Skin epidermis (tissue), 12 donors: Measurements from ENCODE around the gene CDV3.
"Not testable (repeated sequence)": the region's sequence is repeated elsewhere in the genome, so short reads cannot be mapped to it uniquely, and the experiment has no call there.

Experiments used
- H3K27ac ChIP-seq, 21 experiments: fragments of 200-600 bp; sonication (generic) in 11 of 21; one replicate each; pipeline ENCODE4 v1.5.0; 2020; ENCODE audit warnings: mild to moderate bottlenecking in 3 of 21, inconsistent platforms in 2 of 21, moderate library complexity in 2 of 21
- H3K4me3 ChIP-seq, 7 experiments: fragments of 200-600 bp; sonication (generic) in 2 of 7; one replicate each; pipeline ENCODE4 v1.5.0; 2020; ENCODE audit warnings: inconsistent platforms in 2 of 7, mild to moderate bottlenecking in 2 of 7, moderate library complexity in 1 of 7

CDV3 gene, protein sequence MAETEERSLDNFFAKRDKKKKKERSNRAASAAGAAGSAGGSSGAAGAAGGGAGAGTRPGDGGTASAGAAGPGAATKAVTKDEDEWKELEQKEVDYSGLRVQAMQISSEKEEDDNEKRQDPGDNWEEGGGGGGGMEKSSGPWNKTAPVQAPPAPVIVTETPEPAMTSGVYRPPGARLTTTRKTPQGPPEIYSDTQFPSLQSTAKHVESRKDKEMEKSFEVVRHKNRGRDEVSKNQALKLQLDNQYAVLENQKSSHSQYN

DNA sequence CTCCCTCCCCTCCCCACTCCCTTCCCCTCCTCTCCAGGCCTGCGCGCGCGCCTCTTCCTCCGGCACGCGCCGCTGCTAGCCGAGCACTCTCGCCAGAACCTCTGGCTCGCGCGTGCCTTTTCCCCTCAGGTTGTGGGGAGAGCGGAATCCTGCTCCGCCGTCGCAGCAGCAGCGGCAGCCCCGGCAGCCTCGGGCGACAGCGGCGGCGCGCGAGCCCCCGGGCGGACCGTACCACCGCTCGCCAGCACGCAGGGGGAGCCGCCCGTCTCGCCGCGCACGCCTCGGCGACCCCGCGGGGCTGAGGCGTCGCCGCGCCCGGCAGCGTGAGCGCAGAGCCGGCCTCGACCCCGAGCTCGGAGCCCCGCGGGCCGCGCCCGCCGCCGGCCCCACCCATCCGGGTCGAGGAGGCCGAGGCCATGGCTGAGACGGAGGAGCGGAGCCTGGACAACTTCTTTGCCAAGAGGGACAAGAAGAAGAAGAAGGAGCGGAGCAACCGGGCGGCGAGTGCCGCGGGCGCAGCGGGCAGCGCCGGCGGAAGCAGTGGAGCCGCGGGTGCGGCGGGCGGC, at the start of gene CDV3:
CDV3 (plus strand) TSS at position 58 of the 566 bp plus-strand sequence; CDS start at position 417, 359 bp downstream.
- peak within 1 kb of the TSS; percentile 68 to 91 (median 73) for H3K4me3 ChIP-seq

DNA sequence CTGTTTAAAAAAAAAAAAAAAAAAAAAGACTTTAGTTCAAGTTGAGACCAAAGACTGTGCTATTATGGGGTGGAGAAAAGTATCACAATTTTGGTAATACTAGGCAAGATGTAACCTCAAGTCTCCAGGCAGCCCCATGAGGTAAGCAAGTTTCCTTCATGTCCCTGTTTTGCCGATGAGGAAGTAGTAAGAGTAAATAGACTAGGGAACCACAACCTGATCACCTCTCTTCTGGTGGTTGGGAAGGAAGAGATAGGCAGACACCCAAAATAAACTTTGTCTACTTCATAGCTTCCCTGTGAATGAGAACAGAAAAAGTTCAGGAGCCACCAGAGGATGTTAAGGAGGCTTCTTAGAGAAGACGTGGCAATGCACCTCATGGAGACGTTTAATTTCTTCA, 49.7 kb upstream of the CDV3 start:
- H3K27ac ChIP-seq, H3K4me3 ChIP-seq: not testable (repeated sequence)

More for the DNA sequence above, at the start of gene CDV3:
- H3K27ac ChIP-seq = peak within 1 kb of the TSS; percentile 85 to 98 (median 94)

DNA sequence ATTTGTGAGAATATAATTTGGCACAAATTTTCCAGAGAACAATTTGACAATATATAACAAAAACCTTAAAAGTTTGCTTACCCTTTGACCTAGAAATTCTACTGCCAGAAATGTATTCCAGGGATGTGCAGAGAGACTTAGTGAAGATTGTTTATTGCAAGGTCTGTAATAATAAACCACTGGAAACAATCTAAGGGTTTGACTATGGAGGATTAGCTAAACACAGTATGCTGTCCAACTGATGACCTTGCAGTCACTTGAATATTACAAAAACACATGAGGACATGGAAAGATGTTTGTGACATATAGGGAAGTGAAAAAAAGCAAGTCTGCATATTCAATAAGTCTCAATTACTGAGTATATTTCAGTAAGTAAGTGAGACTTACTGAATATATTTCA, 48.1 kb upstream of the CDV3 start:
- H3K27ac ChIP-seq = no peak overlapping the region
- no peak overlapping the region for H3K4me3 ChIP-seq

DNA sequence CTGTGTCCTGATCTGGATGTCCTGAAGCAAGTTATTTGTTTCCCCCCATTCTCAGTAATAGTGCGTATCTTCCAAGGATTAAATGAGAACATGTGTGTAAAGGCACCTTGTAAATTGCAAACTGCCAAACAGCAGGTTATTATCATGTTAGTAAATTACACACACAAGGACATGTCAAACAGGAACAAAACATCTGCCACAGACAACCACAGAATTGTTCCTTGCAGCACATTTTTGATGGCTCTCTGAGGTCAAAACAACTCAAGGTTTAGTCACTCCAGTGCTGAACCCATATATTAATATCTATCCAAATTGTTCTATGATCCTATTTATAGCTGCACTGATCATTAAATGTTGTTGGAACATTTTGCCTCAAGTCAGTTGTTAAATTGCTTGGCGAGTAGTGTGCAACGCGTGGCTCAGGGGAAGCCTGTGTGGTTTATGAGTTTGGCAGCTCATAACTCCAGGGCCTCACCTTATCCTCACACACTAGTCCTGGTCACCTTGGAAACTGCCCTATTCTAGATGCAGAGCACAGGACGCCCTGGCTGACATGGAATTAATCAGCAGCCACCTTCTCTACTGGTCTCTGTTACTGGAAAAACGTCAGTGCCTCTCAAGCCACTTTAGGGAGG, 46.3 kb upstream of the CDV3 start:
- no peak overlapping the region for H3K27ac ChIP-seq
- no peak overlapping the region for H3K4me3 ChIP-seq

DNA sequence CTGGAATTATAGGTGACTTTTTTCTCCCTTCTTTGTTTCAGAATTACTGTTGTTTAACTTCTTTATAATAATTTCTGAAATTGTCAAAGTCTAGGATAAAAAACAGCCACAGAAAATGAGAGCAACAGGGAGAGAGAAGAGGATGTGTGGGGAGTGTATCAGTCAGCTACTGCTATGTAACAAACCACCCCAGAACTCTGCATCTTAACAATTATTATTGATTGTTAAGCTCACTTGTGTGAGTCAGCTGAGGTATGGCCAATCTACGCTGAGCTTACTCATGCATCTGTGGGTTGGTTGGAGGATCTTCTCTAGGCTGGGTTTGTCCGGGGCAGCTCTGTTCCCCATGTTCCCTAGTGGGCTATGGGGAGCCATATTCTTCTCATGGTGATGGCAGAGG, 43.7 kb upstream of the CDV3 start:
- H3K4me3 ChIP-seq = no peak overlapping the region
- no peak overlapping the region for H3K27ac ChIP-seq

DNA sequence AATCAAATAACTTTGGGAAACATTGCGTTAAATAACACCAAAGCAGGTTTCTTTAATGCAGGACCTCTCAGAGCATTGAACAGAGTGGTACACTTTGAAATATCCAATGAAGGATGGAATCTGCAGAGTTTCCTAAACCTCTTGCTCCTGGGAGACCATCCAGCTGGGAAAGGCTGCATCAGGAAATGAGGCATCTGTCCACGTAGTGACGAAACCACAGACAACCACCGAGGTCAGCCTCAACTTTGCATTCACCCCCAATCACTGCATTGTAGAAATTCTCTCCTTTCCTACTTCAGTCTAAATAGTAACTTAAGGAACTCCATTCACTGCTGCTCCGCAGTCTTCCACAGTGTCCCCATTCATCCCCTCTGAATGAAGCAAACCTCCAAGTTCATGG, 41.5 kb upstream of the CDV3 start:
- no peak overlapping the region for H3K4me3 ChIP-seq
- H3K27ac ChIP-seq = no peak overlapping the region

DNA sequence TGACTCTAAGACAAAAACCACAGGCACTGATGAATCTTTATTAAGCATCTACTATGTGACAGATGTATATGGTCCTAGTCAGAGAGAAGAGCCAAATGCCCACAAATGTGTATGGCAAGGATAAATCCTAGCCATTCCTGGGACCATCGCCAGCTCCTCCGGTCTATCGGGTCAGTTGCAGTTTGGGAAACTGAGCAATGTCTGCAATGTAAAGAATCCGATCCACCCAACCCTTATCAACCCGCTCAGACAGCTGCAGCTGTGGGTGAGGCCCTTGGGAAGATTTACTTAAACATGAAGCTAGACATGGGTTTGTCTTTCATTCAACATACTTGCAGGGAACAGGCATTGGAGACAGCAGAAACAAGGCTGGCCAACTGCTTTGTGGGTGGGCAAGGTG, 40.5 kb upstream of the CDV3 start:
- no peak overlapping the region for H3K27ac ChIP-seq
- H3K4me3 ChIP-seq = no peak overlapping the region

DNA sequence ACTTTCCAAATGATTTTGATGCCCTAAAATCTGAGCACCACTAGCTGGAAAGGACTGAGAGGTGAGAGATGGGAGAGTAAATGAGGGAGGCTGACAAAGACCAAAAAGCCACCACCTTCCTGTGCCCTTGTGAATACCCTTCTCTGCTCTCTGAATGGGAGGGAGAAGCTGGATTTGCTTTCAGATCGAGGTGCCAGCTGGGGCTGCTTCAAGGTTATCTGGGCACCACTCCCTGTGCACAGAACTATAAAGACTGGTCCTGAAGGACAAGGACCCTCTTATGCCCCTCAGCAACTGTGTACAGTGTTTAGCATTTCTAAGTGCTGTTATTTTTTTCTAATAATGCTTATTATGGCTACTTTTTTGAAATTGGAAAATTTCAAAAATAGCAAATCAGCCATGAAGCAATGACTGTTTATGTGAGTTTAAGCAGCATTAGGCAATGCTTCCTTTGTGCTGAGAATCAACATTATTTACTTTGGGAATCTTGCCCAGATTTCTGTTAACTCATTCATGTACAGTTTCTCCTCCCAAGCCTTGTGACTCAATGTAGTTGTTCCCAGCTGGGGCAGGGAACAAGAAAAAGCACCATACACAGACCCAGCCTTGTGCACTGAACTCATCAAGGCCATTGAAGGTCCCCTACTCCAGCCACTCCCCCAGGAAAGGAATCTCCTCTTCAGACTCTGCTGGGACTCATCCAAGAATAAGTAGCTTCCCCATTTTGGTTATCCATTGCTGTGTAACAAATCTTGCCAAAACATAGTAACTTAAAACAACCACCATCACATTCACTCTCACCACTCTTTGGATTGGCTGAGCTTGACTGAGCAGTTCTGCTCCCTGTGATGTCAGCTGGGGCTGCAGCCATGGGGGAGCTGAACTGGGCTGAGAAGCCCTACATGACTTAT, 37.3 kb upstream of the CDV3 start:
- Histone ChIP-seq H3K4me3 (no peak overlapping the region), H3K27ac (peak overlapping the region in 6 of 21 experiments; percentile 8 to 72 (median 38))

DNA sequence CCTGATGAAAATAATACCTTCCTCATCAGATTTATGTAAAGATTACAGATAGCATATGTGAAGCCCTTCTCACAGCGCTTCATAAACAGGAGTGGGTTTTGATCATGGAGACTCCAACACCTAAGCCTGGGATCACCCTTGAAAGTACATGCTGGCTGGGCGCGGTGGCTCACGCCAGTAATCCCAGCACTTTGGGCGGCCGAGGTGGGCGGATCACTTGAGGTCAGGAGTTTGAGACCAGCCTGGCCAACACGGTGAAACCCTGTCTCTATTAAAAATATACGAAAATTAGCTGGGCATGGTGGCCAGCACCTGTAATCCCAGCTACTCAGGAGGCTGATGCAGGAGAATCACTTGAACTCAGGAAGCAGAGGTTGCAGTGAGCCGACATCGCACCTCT, 36.4 kb upstream of the CDV3 start:
- H3K4me3 ChIP-seq = not testable (repeated sequence)
- peak overlapping the region in 1 of 21 experiments; percentile 63 for H3K27ac ChIP-seq

DNA sequence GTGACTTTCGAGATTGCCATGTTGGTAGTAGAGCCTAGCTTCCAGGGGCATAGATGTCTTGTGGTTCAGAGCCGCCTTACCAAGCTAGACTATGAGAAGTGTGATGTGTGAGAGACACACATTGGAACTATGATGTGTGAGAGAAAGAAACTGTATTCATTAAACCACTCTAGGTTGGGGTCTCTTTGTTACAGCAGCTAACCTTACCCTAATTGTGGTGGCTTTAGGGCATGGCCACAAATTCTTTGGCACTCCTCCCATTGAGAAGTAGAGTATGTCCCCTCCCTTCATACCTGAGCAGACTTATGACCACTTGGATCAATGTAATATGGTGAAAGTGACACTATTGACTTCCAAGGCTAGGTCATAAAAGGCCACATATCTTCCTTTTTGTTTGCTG, 35.3 kb upstream of the CDV3 start:
- H3K27ac ChIP-seq = no peak overlapping the region
- no peak overlapping the region for H3K4me3 ChIP-seq

DNA sequence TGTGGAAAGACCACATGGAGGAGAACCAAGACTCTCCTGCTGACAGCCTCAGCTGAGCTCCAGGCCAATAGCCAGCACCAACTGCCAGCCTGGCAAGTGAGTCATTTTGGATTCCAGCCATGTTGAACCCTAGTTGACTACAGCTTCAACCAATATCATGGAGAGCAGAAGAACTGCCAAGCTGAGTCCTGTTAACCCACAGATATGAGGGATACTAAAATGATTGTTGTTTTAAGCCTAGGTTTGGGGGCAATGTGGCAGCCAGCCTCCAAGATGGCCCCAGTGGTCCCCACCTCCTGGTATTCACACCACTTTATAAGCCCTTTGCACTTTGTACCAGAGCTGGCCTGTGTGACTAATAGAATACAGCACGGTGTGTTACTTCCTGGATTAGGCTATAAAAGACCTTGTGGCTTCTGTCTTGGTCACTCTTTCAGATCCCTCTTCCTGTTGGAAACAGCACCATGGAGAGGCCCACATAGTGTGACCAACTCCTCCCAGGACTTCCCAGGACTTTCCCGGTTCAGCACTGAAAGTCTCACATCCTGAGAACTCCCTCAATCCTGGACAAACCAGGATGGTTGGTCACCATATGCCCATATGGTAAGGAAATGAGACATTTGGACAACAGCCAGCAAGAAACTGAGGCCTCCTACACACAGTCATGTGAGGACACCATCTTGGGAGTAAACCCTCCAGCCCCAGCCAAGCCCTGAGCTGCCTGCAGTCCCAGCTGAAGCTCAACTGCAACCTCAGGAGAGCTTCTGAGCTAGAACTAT, 32.4 kb upstream of the CDV3 start:
- no peak overlapping the region for H3K4me3 ChIP-seq
- H3K27ac ChIP-seq = peak overlapping the region in 1 of 21 experiments; percentile 2

DNA sequence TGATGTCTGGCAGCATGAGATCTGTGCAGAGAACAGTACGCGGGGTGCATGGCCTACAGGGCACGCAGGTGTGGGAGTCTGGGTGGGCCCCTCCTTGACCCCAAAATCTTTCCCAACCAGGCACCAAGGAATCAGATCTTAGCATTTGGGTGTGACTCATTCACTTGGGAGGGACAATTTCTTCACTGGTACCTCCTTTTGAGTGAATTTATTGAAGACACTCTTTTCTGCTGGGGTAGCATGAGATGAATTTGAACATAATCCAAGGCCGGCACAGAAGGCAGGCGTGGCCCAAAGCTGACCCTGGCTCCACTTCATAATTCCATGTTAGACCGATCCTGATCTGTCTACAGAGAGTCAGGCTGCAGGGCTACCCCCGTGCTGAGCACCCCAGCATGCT, 30.6 kb upstream of the CDV3 start:
- no peak overlapping the region for H3K27ac ChIP-seq
- H3K4me3 ChIP-seq = no peak overlapping the region

DNA sequence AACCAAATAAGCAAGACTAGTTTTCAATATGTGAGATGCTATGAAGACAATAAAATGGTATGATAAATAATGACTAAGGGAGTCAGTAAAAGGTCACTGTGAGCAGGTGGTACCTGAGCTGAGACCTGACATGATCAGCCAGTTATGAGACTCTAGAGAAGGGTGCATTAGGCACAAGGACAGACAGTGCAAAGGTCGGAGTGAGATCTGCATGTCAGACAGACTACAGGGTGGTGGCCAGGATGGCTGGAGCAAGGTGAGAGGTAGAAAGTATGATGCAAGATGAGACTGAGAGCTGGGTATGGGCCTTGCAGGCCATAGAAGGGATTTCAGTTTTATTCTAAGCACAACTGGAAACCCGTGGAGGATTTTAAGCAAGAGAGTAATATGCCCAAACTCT, 28.5 kb upstream of the CDV3 start:
- not testable (repeated sequence) for H3K4me3 ChIP-seq, H3K27ac ChIP-seq

DNA sequence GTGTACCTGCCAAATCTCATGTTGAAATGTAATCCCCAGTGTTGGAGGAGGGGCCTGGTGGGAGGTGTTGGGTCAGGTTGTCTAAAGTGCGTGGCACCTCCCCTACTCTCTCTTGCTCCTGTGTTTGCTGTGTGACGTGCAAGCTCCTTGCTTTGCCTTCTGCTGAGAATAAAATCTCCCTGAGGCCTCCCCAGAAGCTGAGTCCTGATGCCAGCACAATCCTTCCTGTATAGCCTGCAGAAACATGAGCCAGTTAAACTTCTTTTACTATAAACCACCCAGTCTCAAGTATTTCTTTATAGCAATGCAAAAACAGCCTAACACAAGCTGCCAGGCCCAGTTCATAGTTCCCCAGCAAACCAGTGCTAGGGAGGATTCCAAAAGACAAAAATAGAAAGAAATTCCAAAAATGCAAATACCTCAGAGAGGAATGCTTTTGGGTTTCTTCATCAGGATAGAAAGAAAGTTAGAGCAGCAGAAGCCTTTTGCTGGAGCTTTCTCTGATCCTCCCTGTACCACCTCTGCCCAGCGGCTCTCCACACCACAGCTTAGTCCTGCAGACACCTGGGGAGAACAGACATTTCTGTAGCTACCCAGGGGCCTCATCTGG, 25.9 kb upstream of the CDV3 start:
- Histone ChIP-seq H3K4me3 (no peak overlapping the region), H3K27ac (peak overlapping the region in 5 of 21 experiments; percentile 1 to 47 (median 30))

DNA sequence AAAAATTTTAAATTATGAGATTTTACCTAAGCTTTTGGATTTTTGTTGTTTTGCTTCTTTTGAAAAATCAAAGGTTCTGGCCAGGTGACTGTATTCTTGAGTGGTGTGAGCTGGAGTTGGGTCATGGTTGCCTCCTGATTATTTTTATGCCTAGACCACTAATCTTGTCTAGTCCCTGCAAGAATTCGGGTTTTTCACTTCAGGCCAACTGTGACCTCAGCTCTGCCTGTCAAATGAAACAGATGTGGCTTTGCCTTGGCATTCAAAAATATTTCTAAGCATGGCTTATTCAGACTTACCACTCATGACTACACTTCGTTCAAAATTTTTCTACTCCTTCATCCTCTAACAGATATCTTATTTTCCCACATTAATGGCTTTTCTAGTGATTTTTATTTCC, 25.4 kb upstream of the CDV3 start:
- H3K27ac ChIP-seq = peak overlapping the region in 1 of 21 experiments; percentile 1

DNA sequence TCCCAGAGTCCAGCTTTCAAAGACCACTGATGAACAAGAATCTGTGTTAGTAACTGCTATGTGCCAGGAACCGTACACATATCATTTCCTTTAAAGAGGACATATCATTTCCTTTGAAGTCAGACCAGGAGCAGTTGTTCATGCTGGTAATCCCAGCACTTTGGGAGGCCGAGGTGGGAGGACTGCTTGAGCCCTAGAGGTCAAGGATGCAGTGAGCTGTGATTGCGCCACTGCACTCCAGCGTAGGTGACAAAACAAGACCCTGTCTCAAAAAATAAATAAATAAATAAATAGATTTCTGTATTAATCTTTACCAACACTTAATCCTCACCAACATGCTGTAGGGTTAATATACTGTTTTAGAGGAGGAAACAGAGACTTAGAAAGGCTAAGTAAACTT, 23.9 kb upstream of the CDV3 start:
- Histone ChIP-seq H3K4me3 (no peak overlapping the region), H3K27ac (no peak overlapping the region)

More for the DNA sequence above, 25.4 kb upstream of the CDV3 start:
- no peak overlapping the region for H3K4me3 ChIP-seq

DNA sequence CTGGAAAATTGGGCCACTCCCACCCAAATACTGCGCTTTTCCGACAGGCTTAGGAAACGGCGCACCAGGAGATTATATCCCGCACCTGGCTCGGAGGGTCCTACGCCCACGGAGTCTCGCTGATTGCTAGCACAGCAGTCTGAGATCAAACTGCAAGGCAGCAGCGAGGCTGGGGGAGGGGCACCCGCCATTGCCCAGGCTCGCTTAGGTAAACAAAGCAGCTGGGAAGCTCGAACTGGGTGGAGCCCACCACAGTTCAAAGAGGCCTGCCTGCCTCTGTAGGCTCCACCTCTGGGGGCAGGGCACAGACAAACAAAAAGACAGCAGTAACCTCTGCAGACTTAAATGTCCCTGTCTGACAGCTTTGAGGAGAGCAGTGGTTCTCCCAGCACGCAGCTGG, 21.9 kb upstream of the CDV3 start:
- H3K27ac ChIP-seq, H3K4me3 ChIP-seq: not testable (repeated sequence)

DNA sequence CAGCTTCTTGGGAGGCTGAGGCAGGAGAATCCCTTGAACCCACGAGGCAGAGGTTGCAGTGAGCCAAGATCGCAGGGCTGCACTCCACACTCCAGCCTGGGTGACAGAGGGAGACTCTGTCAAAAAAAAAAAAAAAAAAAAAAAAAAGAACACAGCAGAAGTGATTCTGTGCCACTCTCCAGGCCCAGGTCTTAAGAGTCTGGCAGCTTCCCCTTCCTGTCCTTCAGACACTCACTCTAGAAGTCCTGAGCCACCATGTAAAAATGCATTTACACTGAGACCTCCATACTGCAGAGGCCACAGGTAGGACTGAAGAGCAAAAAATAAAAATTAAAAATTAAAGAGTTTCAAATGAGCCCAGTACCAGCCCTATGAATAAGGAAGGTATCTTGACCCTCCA, 11.8 kb upstream of the CDV3 start:
- Histone ChIP-seq H3K27ac (no peak overlapping the region), H3K4me3 (no peak overlapping the region)

DNA sequence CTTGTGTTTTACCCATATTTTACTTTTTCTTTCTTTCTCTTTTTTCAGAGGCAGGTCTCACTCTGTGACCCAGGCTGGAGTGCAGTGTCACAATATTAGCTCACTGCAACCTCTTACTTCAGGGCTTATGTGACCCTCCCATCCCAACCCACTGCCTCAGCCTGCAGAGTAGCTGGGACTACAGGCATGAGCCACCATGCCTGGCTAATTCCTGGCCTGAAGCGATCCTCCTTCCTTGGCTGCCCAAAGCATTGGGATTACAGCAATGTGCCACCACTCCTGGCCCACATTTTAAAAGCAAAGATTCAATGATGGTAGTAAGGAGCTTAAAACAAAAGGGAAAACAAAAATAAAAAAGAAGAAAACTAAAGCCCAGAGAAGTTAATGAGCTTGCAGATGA, 11.1 kb upstream of the CDV3 start:
- H3K27ac ChIP-seq = no peak overlapping the region

More for the DNA sequence above, 11.1 kb upstream of the CDV3 start:
- no peak overlapping the region for H3K4me3 ChIP-seq
